CD4-positive, alpha-beta T cell treated with Interleukin-6 for 4 hours (primary cell): ENCODE measurements around the gene XRCC6.
A peak's percentile ranks its signal among the peaks of the same experiment; 100 is the strongest.
"Not testable (repeated sequence)": the region's sequence is repeated elsewhere in the genome, so short reads cannot be mapped to it uniquely, and the experiment has no call there.

Experiments
- DNase-seq: peaks from one replicate; pipeline ENCODE4 v3.0.0-alpha.2; 2020; ENCODE audit warnings: mixed read lengths

XRCC6 gene

GRCh38 chr22:41654322-41654721 is 33.2 kb downstream of the XRCC6 start:
- no peak for DNase-seq

GRCh38 chr22:41656556-41656955 is 35.5 kb downstream of the XRCC6 start:
- DNase-seq: no peak

GRCh38 chr22:41657709-41658108 is 36.6 kb downstream of the XRCC6 start:
- no peak for DNase-seq

- DNase-seq: no peak
Observed at GRCh38 chr22:41658869-41659268, 37.8 kb downstream of the XRCC6 start.

- DNase-seq: no peak
Observed at GRCh38 chr22:41659941-41660340, 38.8 kb downstream of the XRCC6 start.

- DNase-seq: no peak
Observed at GRCh38 chr22:41660416-41660815, 39.3 kb downstream of the XRCC6 start.

GRCh38 chr22:41661088-41661487 is 40.0 kb downstream of the XRCC6 start:
- DNase-seq: no peak

GRCh38 chr22:41661713-41662112 is 40.6 kb downstream of the XRCC6 start:
- no peak for DNase-seq

GRCh38 chr22:41663594-41663993 is 42.5 kb downstream of the XRCC6 start:
- DNase-seq: not testable (repeated sequence)

GRCh38 chr22:41664490-41664889 is 43.4 kb downstream of the XRCC6 start:
- no peak for DNase-seq

GRCh38 chr22:41664951-41665350 is 43.9 kb downstream of the XRCC6 start:
- no peak for DNase-seq

GRCh38 chr22:41668971-41669911 is 48.1 kb downstream of the XRCC6 start:
- DNase-seq: no peak

- not testable (repeated sequence) for DNase-seq
Observed at GRCh38 chr22:41672096-41672495, 51.0 kb downstream of the XRCC6 start.

- DNase-seq: no peak
Observed at GRCh38 chr22:41672780-41673509, 51.9 kb downstream of the XRCC6 start.

- no peak for DNase-seq
Observed at GRCh38 chr22:41674846-41675340, 53.8 kb downstream of the XRCC6 start.

GRCh38 chr22:41676134-41676533 is 55.0 kb downstream of the XRCC6 start:
- DNase-seq: no peak

- no peak for DNase-seq
Observed at GRCh38 chr22:41681616-41682015, 60.5 kb downstream of the XRCC6 start.

GRCh38 chr22:41682033-41682807 is 61.1 kb downstream of the XRCC6 start:
- peak; percentile 80 for DNase-seq

GRCh38 chr22:41683052-41683451 is 62.0 kb downstream of the XRCC6 start:
- no peak for DNase-seq

GRCh38 chr22:41683616-41684015 is 62.5 kb downstream of the XRCC6 start:
- no peak for DNase-seq

GRCh38 chr22:41684194-41684593 is 63.1 kb downstream of the XRCC6 start:
- DNase-seq: no peak

GRCh38 chr22:41686890-41687289 is 65.8 kb downstream of the XRCC6 start:
- DNase-seq: not testable (repeated sequence)

GRCh38 chr22:41687901-41688364 is 66.8 kb downstream of the XRCC6 start:
- peak; percentile 27 for DNase-seq
